ENCODE measurements around the gene PEX11G.

GRCh38 chr19:7535047-7535997 lies 46.5 kb upstream of the PEX11G start, which contains the start of gene PNPLA6:
- TF ChIP-seq, protein P1, sequence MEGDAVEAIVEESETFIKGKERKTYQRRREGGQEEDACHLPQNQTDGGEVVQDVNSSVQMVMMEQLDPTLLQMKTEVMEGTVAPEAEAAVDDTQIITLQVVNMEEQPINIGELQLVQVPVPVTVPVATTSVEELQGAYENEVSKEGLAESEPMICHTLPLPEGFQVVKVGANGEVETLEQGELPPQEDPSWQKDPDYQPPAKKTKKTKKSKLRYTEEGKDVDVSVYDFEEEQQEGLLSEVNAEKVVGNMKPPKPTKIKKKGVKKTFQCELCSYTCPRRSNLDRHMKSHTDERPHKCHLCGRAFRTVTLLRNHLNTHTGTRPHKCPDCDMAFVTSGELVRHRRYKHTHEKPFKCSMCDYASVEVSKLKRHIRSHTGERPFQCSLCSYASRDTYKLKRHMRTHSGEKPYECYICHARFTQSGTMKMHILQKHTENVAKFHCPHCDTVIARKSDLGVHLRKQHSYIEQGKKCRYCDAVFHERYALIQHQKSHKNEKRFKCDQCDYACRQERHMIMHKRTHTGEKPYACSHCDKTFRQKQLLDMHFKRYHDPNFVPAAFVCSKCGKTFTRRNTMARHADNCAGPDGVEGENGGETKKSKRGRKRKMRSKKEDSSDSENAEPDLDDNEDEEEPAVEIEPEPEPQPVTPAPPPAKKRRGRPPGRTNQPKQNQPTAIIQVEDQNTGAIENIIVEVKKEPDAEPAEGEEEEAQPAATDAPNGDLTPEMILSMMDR (IDR thresholded peaks at IDR 0.05 in 4 of 5, conservative IDR thresholded peaks at IDR 0.05 in 1 of 5): no peak
- TF ChIP-seq POLR2A (IDR thresholded peaks at IDR 0.05): peak; percentile 49 to 62

Measured in gastrocnemius medialis (tissue), 4 donors.